Hepatocyte (in vitro differentiated cells): ENCODE data around the gene TMIGD3. TPM values are rescaled to one million over a fixed set of nuclear protein-coding genes. Genes with fewer than 3 reads are reported as not detected.

Source experiments
- DNase-seq: peaks from one replicate; pipeline ENCODE4 v3.0.0-alpha.2; 2016; ENCODE audit warnings: low spot score
- H2AFZ ChIP-seq: fragments of 200-600 bp; sonication (generic); 2 replicates; pipeline ENCODE4 v1.6.0; 2016; ENCODE audit warnings: antibody characterized with exemption, mild to moderate bottlenecking
- H3K27ac ChIP-seq: fragments of 200-600 bp; sonication (generic); 2 replicates; pipeline ENCODE4 v1.5.1; 2016; ENCODE audit warnings: mild to moderate bottlenecking
- H3K27me3 ChIP-seq: fragments of 200-600 bp; sonication (generic); 2 replicates; pipeline ENCODE4 v1.6.1; 2016
- H3K36me3 ChIP-seq: fragments of 200-600 bp; sonication (generic); replicated peaks from 2 replicates; pipeline ENCODE4 v1.5.1; 2016; ENCODE audit warnings: low read depth; ENCODE audit not compliant: insufficient read depth
- H3K4me1 ChIP-seq: fragments of 200-600 bp; sonication (generic); 2 replicates; pipeline ENCODE4 v1.5.1; 2016; ENCODE audit warnings: mild to moderate bottlenecking, moderate library complexity; ENCODE audit not compliant: insufficient read depth
- H3K4me2 ChIP-seq: fragments of 200-600 bp; sonication (generic); 2 replicates; pipeline ENCODE4 v1.6.0; 2016
- H3K4me3 ChIP-seq: fragments of 200-600 bp; sonication (generic); 2 replicates; pipeline ENCODE4 v1.5.1; 2016; ENCODE audit warnings: mild to moderate bottlenecking
- H3K79me2 ChIP-seq: fragments of 200-600 bp; sonication (generic); 2 replicates; pipeline ENCODE4 v1.6.0; 2017; ENCODE audit warnings: mild to moderate bottlenecking
- H3K9me2 ChIP-seq: fragments of 200-600 bp; sonication (generic); replicated peaks from 2 replicates; pipeline ENCODE4 v1.6.0; 2017; ENCODE audit warnings: mild to moderate bottlenecking; ENCODE audit not compliant: insufficient read depth
- H3K9me3 ChIP-seq: fragments of 200-600 bp; sonication (generic); 2 replicates; pipeline ENCODE4 v1.5.1; 2016; ENCODE audit warnings: low read depth, mild to moderate bottlenecking
- H4K20me1 ChIP-seq: fragments of 200-600 bp; sonication (generic); 2 replicates; pipeline ENCODE4 v1.6.0; 2016; ENCODE audit warnings: mild to moderate bottlenecking; ENCODE audit not compliant: insufficient read depth, poor library complexity, severe bottlenecking
- CTCF ChIP-seq: fragments of 200-600 bp; sonication (generic); IDR thresholded peaks from 2 replicates; pipeline ENCODE4 v1.5.1; 2016; ENCODE audit warnings: antibody characterized with exemption, mild to moderate bottlenecking; ENCODE audit not compliant: poor library complexity
- EZH2 ChIP-seq: fragments of 200-600 bp; sonication (generic); IDR thresholded peaks from 2 replicates; pipeline ENCODE4 v1.6.1; 2016; ENCODE audit warnings: antibody characterized with exemption, mild to moderate bottlenecking, borderline replicate concordance
- EZH2phosphoT487 ChIP-seq: fragments of 200-600 bp; sonication (generic); IDR thresholded peaks from one replicate; pipeline ENCODE4 v1.6.1; 2018; ENCODE audit warnings: antibody characterized with exemption, mild to moderate bottlenecking, low read depth, moderate library complexity; ENCODE audit not compliant: unreplicated experiment, severe bottlenecking
- WGBS: methylation state at CpG from one replicate; pipeline ENCODE4 v1.1.6; 2016; ENCODE audit warnings: low lambda C conversion rate; ENCODE audit errors: missing lambda C conversion rate; 5-methylcytosine and 5-hydroxymethylcytosine counted together
- polyA plus RNA-seq: library from polyadenylated mRNA; unstranded; fragments of >200 nt; fragmentation: Nextera tagmentation; extraction: Ambion mirVana; gene quantifications from 2 replicates; pipeline ENCODE4 v1.2.1, GENCODE V29; 2016
- total RNA-seq: library from RNA; depleted of rRNA; stranded (reverse); fragments of >200 nt; gene quantifications from 2 replicates; pipeline ENCODE4 v1.2.3, GENCODE V29; 2014

The TMIGD3 gene
- total and polyA plus RNA-seq, 2 experiments from 2014 or later: 5.2 to 6.5 TPM

GRCh38 chr1:111541721-111542120 is 38.3 kb upstream of the TMIGD3 start:
- Histone ChIP-seq H3K4me2 (peak overlapping the region; percentile 30), H3K27ac (peak overlapping the region; percentile 18)
- 50% methylated on average over 4 of the region's 4 CpGs for WGBS

GRCh38 chr1:111540928-111541327 is 37.5 kb upstream of the TMIGD3 start:
- no peak overlapping the region for H3K27ac ChIP-seq
- H3K27me3 ChIP-seq: no peaks in the 10 kb centered on the region
- DNase-seq: no peak
- H3K4me2 ChIP-seq: no peak overlapping the region
- H3K36me3 ChIP-seq: no peaks in the 10 kb centered on the region
- no peaks in the 10 kb centered on the region for H3K9me2 ChIP-seq
- H3K9me3 ChIP-seq: no peaks in the 10 kb centered on the region
- no peaks in the 10 kb centered on the region for H3K4me1 ChIP-seq
- 91% methylated on average over 3 of the region's 3 CpGs for WGBS
- no peak overlapping the region for H3K4me3 ChIP-seq
- no peaks in the 10 kb centered on the region for H4K20me1 ChIP-seq
- H2AFZ ChIP-seq: no peak overlapping the region
- no peaks in the 10 kb centered on the region for H3K79me2 ChIP-seq
- TF ChIP-seq EZH2phosphoT487 (no peak), EZH2 (no peak), CTCF (no peak)

More at GRCh38 chr1:111541721-111542120, 38.3 kb upstream of the TMIGD3 start:
- Histone ChIP-seq H2AFZ (no peak overlapping the region), H4K20me1 (no peaks in the 10 kb centered on the region), H3K4me1 (no peaks in the 10 kb centered on the region), H3K79me2 (no peaks in the 10 kb centered on the region), H3K36me3 (no peaks in the 10 kb centered on the region), H3K9me2 (no peaks in the 10 kb centered on the region), H3K9me3 (no peaks in the 10 kb centered on the region), H3K27me3 (no peaks in the 10 kb centered on the region), H3K4me3 (no peak overlapping the region)
- TF ChIP-seq EZH2: no peak
- TF ChIP-seq CTCF: no peak
- no peak for TF ChIP-seq EZH2phosphoT487
- no peak for DNase-seq

- no peak for TF ChIP-seq CTCF
- no peak for TF ChIP-seq EZH2
- no peak for TF ChIP-seq EZH2phosphoT487
- Histone ChIP-seq H3K27ac (no peak overlapping the region), H3K4me3 (no peak overlapping the region), H4K20me1 (no peaks in the 10 kb centered on the region), H3K4me1 (no peaks in the 10 kb centered on the region), H2AFZ (no peak overlapping the region), H3K4me2 (no peak overlapping the region), H3K79me2 (no peaks in the 10 kb centered on the region), H3K9me3 (no peaks in the 10 kb centered on the region), H3K27me3 (no peaks in the 10 kb centered on the region), H3K36me3 (no peaks in the 10 kb centered on the region), H3K9me2 (no peaks in the 10 kb centered on the region)
- WGBS: 83% methylated on average over 6 of the region's 6 CpGs
- peak; percentile 34 for DNase-seq
These were observed 35.1 kb upstream of the TMIGD3 start for GRCh38 chr1:111538343-111539025.
